Activated CD4-positive, alpha-beta T cell treated with anti-CD3 and anti-CD28 coated beads, Interleukin-2, Interleukin-4, amounts not matched to agents 100 ng/mL and 50 ng/mL, durations not matched to agents 16 hours and 8 hours (primary cell): ENCODE measurements around the gene CNPY2.
"Not testable (repeated sequence)": the region's sequence is repeated elsewhere in the genome, so short reads cannot be mapped to it uniquely, and the experiment has no call there.

ENCODE experiments used
- DNase-seq: peaks from one replicate; pipeline ENCODE4 v3.0.0-alpha.2; 2020; ENCODE audit warnings: low spot score

CNPY2 gene

DNA sequence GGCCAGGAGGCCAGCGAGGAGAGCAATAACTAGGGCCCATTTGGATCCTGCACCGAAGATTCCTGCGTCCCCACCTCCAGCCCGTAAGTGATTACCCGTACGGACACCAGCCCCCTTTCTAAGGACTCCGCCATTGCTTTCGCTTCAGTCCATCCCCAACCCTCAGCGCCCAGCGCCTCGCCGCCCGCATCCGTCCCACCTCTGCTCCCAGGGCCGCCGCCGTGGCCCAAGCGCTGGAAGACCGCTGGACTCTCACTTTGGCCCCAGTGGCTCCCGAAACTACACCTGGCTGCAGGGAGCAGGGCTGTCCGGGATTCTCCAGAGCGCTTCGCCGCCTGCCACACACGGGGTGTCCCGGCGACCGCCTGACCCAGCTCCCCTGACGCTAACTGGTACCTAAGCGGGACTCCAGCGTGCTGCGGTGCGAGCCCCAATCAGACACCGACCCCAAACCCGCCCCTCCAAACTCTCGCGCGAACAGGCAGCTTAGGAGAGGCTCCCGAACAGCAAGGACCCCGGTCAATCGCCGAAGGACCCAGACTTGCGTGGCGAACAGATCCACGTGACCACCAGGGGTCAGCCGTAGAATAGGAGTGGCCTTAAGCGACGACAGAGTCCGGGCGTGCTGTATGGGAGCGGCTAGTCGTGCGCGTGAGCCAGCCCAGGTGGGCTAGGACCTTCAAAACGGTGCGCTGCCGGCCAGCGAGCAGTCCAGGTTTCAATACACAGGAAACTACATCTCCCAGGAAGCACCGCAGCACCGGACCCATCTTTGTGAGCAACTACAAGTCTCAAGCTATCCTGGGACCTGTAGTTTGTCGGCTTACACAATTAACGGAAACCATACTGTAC is at the start of gene CNPY2:
CNPY2 (minus strand) TSS at position 367 of the 852 bp plus-strand sequence. CDS start 771 bp downstream, outside the sequence.
- DNase-seq, result peak; percentile 97

DNA sequence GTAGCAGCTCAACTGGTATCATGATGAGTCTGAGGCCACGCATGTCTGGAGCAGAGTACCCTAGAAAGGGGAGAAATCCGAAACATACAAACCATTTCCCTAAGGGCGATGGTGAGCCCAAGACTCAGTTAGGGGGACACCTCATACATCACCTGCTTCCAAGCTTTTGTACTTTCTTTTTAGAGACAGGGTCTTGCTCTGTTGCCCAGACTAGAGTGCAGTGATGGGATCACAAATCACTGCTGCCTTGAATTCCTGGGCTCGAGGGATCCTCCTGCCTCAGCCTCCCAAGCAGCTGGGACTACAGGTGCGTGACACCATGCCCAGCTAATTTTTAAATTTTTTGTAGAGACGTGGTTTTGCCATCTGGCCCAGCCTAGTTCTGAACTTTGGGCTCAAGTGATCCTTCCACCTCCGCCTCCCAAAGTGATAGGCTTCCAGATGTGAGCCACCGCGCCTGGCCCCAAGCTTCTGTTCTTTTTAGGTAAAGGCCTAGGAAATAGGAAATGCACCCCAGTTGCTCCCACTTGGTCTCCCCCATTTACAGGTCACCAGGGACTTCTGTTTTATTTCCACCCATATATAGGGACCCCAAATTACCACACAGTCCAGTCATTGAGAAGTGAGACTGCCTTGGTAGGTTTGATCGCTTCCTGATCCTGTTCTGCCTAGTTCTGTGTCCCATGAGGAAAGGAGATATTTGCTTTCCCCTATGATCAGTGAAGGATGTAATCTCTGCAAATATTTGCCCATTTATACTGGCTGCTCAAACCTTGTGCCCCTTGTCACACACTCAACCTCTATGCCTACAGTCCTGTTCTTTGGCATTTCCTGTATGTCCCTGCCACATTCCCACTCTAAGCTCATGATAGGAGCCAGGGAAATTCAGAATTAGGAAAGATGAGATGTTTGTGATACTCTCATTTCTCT is 46.6 kb upstream of the CNPY2 start, which contains the start of gene APOF:
APOF (minus strand) TSS at position 728 of the 930 bp plus-strand sequence; CDS start at position 616, 112 bp downstream.
- DNase-seq, result no peak

DNA sequence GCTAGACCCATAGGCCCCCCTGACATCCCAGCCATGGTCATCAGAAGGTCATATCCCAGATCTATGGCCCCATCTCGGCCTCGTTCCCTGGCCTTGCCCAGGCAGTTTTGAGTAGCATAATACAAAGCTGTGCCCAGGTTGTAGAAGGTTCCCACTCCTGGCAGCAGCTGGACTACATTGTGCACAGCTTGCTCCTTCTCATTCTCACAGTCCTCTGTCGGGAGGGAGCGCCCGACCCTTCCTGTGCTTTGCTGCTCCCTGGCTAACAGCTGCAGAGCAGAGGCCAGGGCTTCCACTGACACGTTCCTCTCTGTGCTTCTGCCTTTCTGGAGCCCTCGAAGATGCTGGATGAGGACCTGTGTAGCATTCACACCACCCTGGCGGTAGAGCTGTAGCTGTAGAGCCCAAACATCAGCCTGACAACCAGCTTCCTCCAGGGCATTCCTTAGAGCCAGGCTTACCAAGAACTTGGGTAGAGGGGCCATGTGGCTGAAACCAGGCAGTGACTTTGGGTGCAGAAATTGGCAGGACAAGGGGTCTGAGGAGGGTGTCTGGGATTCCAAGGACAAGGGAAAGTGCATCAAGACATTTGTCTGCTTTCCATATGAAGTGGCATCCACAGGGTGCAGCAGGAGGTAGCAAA is 45.8 kb upstream of the CNPY2 start:
- no peak for DNase-seq

DNA sequence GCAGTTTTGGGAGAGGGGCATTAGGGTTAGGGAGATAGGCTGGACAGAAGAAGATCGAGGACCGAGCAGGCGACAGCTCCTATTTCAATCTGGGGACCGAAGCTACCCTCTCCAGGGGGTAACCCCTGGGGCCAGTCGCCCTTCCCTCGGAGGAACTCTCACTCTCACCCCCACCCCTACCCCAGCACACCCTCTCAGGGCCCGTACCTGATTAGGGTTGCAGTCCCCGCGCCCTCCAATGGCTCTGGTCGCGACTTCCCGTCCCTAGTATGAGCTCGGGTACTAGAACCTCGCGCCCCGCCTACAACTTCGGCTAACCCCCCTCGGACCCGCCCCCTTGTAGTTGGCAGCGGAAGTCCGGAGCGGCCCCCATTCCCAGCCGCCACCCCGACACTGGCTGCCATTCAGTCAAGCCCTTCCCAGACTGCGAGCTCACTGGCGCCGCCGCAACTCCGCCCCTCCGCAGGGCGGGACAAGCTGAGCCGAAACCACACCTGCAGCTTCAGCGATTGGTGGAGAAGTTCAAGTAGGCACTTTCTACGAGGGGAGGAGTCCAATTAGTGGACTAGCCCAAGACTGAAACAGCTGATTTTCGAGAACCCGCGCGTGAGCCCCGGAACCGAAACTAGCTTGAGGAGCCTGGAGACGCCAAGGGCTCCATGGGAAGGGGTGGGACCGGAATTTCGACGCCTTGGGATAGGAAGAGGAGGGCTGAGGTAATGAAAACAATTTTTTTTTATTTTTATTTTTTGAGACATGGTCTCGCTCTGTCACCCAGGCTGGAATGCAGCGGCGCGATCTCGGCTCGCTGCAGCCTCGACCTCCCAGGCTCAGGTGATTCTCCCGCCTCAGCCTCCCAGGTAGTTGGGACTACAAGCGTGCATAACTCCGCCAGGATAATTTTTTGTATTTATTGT is 44.3 kb upstream of the CNPY2 start, which contains the start of gene STAT2:
STAT2 (minus strand) TSS at position 257 of the 917 bp plus-strand sequence. CDS start 3,536 bp downstream, outside the sequence.
- peak; percentile 100 for DNase-seq

- DNase-seq, result peak; percentile 13
Measured at GRCh38 chr12:56358836-56359532, 43.2 kb upstream of the CNPY2 start.

DNA sequence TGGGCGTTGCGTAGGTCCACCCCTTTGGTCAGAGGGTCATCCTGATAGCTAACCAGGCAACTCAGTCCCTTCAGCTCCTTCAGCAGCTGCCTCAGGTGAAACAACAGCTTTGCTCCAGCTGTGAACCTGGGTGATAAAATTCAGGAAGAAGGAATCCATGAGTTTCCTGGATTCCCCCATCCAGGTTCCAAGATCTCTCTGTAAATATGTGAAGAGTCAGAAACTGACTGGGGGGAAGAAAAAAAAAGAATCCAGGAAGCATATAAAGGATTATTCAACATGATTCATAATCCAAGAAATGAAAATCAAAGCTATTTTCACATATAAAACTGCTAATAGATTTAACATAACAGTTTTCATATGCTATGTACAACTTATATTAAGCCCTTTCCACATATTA is 35.5 kb upstream of the CNPY2 start:
- no peak for DNase-seq

- no peak for DNase-seq
Measured at GRCh38 chr12:56350662-56351061, 34.9 kb upstream of the CNPY2 start.

- DNase-seq, result no peak
Measured at GRCh38 chr12:56348776-56349175, 33.0 kb upstream of the CNPY2 start.

DNA sequence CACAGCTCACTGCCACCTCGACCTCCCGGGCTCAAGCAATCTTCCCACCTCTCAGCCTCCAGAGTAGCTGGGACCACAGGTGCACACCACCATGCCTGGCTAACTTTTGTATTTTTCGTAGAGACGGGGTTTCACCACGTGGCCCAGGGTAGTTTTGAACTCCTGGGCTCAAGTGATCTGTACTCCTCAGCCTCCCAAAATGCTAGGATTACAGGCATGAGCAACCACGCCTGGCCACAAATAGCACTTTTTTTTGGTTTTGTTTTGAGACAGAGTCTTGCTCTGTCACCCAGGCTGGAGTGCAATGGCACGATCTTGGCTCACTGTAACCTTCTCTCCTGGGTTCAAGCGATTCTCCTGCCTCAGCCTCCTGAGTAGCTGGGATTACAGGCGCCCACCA is 31.5 kb upstream of the CNPY2 start:
- not testable (repeated sequence) for DNase-seq

- no peak for DNase-seq
Measured at GRCh38 chr12:56346675-56347074, 30.9 kb upstream of the CNPY2 start.

GRCh38 chr12:56342290-56342689 is 26.5 kb upstream of the CNPY2 start:
- not testable (repeated sequence) for DNase-seq

GRCh38 chr12:56341616-56342015 is 25.8 kb upstream of the CNPY2 start:
- no peak for DNase-seq

DNA sequence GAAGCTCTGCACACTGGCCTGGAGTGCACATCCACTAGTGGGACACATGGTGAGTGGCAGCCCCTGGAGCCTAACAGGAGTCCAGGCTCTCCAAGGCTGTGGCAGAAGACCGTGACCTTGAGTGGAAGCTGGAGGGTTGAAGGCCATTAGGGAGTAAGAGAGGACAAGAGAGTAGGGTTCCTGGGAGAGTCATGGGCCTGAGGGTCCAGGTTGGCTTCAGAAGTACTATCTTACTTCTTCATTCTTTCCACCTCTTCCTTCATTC is 23.3 kb upstream of the CNPY2 start:
- no peak for DNase-seq

DNA sequence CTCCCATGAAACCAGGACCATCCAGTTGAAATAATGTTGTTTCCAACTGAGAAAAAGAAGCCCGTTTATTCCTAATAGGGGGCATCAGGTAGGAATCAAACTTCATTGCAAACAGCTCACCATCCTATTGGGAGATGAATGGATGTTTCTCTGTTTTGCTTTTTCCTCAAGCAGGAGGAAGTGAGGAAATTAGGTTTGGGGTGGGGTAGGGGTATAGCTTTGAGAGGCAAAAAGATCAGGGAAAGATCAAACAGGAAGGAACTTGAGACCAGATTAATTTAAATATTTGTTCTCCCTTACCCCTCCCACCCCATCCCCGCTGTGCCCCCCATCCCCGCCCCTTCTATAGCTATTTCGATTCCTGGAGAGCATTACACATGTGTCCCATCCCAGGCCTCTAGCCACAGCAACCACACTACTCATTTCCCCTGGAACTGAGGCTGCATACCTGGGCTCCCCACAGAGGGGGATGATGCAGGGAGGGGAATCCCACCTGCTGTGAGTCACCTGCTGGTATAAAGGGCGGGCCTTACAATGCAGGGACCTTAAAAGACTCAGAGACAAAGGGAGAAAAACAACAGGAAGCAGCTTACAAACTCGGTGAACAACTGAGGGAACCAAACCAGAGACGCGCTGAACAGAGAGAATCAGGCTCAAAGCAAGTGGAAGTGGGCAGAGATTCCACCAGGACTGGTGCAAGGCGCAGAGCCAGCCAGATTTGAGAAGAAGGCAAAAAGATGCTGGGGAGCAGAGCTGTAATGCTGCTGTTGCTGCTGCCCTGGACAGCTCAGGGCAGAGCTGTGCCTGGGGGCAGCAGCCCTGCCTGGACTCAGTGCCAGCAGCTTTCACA is 22.7 kb upstream of the CNPY2 start, which contains the start of gene IL23A:
IL23A (plus strand) TSS at position 577 of the 850 bp plus-strand sequence; CDS start at position 738, 161 bp downstream.
- peak; percentile 81 for DNase-seq

DNA sequence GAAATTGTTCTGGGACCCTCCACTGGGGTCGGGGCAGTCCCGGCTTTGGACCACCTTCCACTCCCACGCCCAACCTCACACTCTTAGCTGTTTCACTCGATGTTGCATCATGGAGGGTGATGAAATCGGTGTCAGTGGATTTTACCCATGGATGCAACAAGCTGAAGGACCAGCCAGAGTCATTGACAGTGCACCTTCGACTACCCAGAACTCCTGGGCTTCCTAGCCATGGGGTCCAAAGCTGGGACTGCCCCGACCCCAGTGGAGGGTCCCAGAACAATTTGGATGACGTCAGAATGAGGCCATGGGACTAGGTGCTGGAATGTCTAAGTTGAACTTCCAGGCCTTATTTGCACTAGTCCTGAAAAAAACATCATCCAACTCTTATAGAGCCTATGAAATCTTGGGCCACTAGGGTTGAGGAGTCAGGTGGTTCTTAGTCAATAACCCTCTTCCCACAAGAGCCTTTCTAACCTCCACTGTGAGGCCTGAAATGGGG is 22.0 kb upstream of the CNPY2 start:
- DNase-seq, result no peak

DNA sequence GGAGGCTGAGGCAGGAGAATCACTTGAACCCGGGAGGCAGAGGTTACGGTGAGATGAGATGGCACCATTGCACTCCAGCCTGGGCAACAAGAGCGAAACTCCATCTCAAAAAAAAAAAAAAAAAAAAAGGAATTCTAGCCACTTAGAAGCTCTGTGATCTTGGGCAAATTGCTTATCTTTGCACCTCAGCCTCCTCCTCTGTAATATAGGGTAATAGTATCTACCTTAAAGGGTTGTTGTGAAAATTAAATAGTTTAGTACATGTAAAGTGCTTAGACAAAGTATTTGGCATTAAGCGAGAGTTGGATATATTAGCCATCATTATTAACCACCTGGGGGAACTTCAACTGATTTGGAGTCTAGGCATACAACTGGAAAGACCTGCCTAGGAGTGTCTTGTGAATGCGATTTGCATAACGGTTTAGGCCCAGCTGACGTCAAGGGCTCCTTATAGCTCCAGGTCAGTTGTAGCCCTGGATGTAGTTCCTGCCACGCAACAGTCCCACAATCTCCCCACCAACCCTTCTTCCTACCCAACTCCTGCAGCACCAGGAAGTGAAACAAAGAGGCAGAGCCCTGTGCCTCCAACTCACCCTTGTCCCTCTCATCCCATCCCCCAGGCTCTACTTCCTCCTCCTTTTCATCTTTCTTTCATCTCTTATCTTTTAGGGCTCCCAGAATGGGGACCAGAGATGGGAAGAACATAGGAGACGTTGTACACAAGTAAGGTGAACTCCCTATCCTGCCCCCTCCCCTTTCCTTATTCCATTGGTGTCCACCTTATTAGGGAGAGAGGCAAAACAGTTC is 20.8 kb upstream of the CNPY2 start:
- DNase-seq, result no peak

GRCh38 chr12:56335527-56335926 is 19.7 kb upstream of the CNPY2 start:
- not testable (repeated sequence) for DNase-seq

DNA sequence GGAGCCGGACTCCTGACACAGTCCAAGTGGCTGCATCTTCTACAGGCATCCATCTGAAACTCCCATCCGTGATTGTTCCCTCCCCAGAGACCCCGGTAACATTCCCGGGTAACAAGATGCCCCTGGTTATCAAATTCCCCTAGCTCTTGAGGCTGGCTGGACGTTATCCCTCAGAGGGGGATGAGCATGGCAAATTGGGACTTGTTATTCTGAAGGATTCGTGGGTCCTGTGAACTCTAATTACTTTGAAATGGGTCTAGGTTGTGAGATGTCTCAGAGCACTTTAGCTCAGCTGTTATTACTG is 18.7 kb upstream of the CNPY2 start:
- DNase-seq, result no peak
